Measurements from ENCODE around the gene CYP4F22.

GRCh38 chr19:15519433-15519976 is 11.2 kb downstream of the CYP4F22 start:
- TF ChIP-seq CTCF (IDR thresholded peaks at IDR 0.05) (no peak), POLR2A (IDR thresholded peaks at IDR 0.05) (no peak)
